ENCODE results near the gene CYB561.

- TF ChIP-seq EZH2 (IDR thresholded peaks at IDR 0.05; ENCODE audit: borderline replicate concordance, low read depth, low read length, poor library complexity, severe bottlenecking) = no peak
- TF ChIP-seq CTCF (conservative IDR thresholded peaks at IDR 0.05; ENCODE audit: low read depth, low read length) = peak; percentile 90
These were observed 32.8 kb upstream of the CYB561 start for GRCh38 chr17:63478814-63479494.

All from A673 (cell line).